Esophagus (tissue), 2 donors: ENCODE results near the gene ATXN7. TPM values are rescaled to one million over a fixed set of nuclear protein-coding genes. Genes with fewer than 3 reads are reported as not detected.

Source experiments
- H3K27ac ChIP-seq, 2 donors: one replicate each; pipeline ENCODE4 v1.5.1; 2013; ENCODE audit warnings: low read depth in 2 of 2, mild to moderate bottlenecking in 2 of 2, inconsistent platforms in 1 of 2, low read length in 1 of 2, moderate library complexity in 1 of 2
- H3K27me3 ChIP-seq, 2 donors: one replicate each; pipeline ENCODE4 v1.6.1; 2013; ENCODE audit warnings: low read length in 2 of 2, control low read depth in 1 of 2, mild to moderate bottlenecking in 1 of 2; ENCODE audit not compliant: insufficient read depth in 2 of 2, control insufficient read depth in 1 of 2
- H3K36me3 ChIP-seq, 2 donors: one replicate each; pipeline ENCODE4 v1.6.1; 2013; ENCODE audit warnings: low read length in 1 of 2; ENCODE audit not compliant: control insufficient read depth in 2 of 2, insufficient read depth in 2 of 2
- H3K4me1 ChIP-seq, 2 donors: one replicate each; pipeline ENCODE4 v1.6.1; 2013; ENCODE audit warnings: low read length in 1 of 2; ENCODE audit not compliant: control insufficient read depth in 2 of 2, insufficient read depth in 2 of 2
- H3K4me3 ChIP-seq, 2 donors: one replicate each; pipeline ENCODE4 v1.5.1; 2013; ENCODE audit warnings: low read length in 2 of 2, mild to moderate bottlenecking in 2 of 2, low read depth in 1 of 2, moderate library complexity in 1 of 2
- H3K9me3 ChIP-seq, 2 donors: one replicate each; pipeline ENCODE4 v1.6.1; 2013; ENCODE audit warnings: mild to moderate bottlenecking in 2 of 2, low read depth in 1 of 2, low read length in 1 of 2, moderate library complexity in 1 of 2; ENCODE audit not compliant: control insufficient read depth in 2 of 2, insufficient read depth in 1 of 2
- WGBS, 2 donors: extraction: QIAGEN DNeasy Blood & Tissue Kit; methylation state at CpG; one replicate each; pipeline ENCODE4 v1.1.7; 2013; 5-methylcytosine and 5-hydroxymethylcytosine counted together
- polyA plus RNA-seq, 2 donors: library from polyadenylated mRNA; stranded (reverse); fragments of 200-250 nt; gene quantifications; one replicate each; pipeline ENCODE4 v1.2.3, GENCODE V29; 2013
- donor health status: healthy with polysubstance abuse.
- donor health status: Bipolar disorder and iron deficiency.

Gene ATXN7
- polyA plus RNA-seq, 2 donors: 2.6 to 5.9 TPM

- no peak overlapping the region for H3K27ac ChIP-seq
- H3K27me3 ChIP-seq: no peaks in the 10 kb centered on the region
- no peak overlapping the region for H3K4me3 ChIP-seq
- H3K9me3 ChIP-seq: no peaks in the 10 kb centered on the region
- H3K4me1 ChIP-seq: no peaks in the 10 kb centered on the region
- H3K36me3 ChIP-seq: no peaks in the 10 kb centered on the region
- WGBS, 2 donors: 81 to 83% methylated on average over 3 of the region's 3 CpGs
These were observed 182.9 kb downstream of the ATXN7 start for GRCh38 chr3:64046592-64046991.

- no peaks in the 10 kb centered on the region for H3K9me3 ChIP-seq
- 48 to 67% methylated on average over 6 of the region's 6 CpGs for WGBS, 2 donors
- no peaks in the 10 kb centered on the region for H3K36me3 ChIP-seq
- no peaks in the 10 kb centered on the region for H3K4me1 ChIP-seq
- H3K27me3 ChIP-seq: no peaks in the 10 kb centered on the region
- no peak overlapping the region for H3K4me3 ChIP-seq
- no peak overlapping the region for H3K27ac ChIP-seq
These were observed 183.4 kb downstream of the ATXN7 start for GRCh38 chr3:64046996-64047594.

GRCh38 chr3:64047787-64048186 lies 184.1 kb downstream of the ATXN7 start:
- Histone ChIP-seq H3K27me3 (no peaks in the 10 kb centered on the region), H3K36me3 (no peaks in the 10 kb centered on the region), H3K27ac (no peak overlapping the region), H3K4me1 (no peaks in the 10 kb centered on the region), H3K9me3 (no peaks in the 10 kb centered on the region), H3K4me3 (no peak overlapping the region)
- 88 to 92% methylated on average over 7 of the region's 7 CpGs for WGBS, 2 donors

- Histone ChIP-seq H3K4me3 (no peak overlapping the region), H3K9me3 (no peaks in the 10 kb centered on the region), H3K36me3 (no peaks in the 10 kb centered on the region), H3K27ac (no peak overlapping the region), H3K27me3 (no peaks in the 10 kb centered on the region), H3K4me1 (no peaks in the 10 kb centered on the region)
- WGBS, 2 donors: 49 to 55% methylated on average over 3 of the region's 3 CpGs
These were observed 185.0 kb downstream of the ATXN7 start for GRCh38 chr3:64048631-64049061.

- H3K4me1 ChIP-seq: no peaks in the 10 kb centered on the region
- no peaks in the 10 kb centered on the region for H3K9me3 ChIP-seq
- H3K4me3 ChIP-seq: no peak overlapping the region
- WGBS, 2 donors: 53 to 72% methylated on average over 3 of the region's 3 CpGs
- no peak overlapping the region for H3K27ac ChIP-seq
- no peaks in the 10 kb centered on the region for H3K36me3 ChIP-seq
- no peaks in the 10 kb centered on the region for H3K27me3 ChIP-seq
These were observed 185.5 kb downstream of the ATXN7 start for GRCh38 chr3:64049136-64049535.

GRCh38 chr3:64049832-64050231 lies 186.2 kb downstream of the ATXN7 start:
- Histone ChIP-seq H3K4me1 (no peaks in the 10 kb centered on the region), H3K4me3 (no peak overlapping the region)
- WGBS, 2 donors: 81% methylated on average over 4 of the region's 4 CpGs

More at GRCh38 chr3:64049832-64050231, 186.2 kb downstream of the ATXN7 start:
- Histone ChIP-seq H3K27me3 (no peaks in the 10 kb centered on the region), H3K9me3 (no peaks in the 10 kb centered on the region), H3K36me3 (no peaks in the 10 kb centered on the region), H3K27ac (no peak overlapping the region)

Other genes starting within 250 kb of the ATXN7 start
- not detected for gene SNTN, start 211.2 kb upstream of the ATXN7 start, polyA plus RNA-seq
- gene C3orf49, start 44.6 kb upstream of the ATXN7 start, polyA plus RNA-seq: not detected
- 100 to 1,000 TPM in 1 of 2 donors, 10 to 100 TPM in 1; 80.7 to 223 TPM for gene THOC7, start 62 bp upstream of the ATXN7 start, polyA plus RNA-seq
- not detected for gene SCAANT1, start 48.5 kb downstream of the ATXN7 start, polyA plus RNA-seq
- 10 to 100 TPM; 36.0 to 80.7 TPM for gene PSMD6, start 159.6 kb downstream of the ATXN7 start, polyA plus RNA-seq